Measurements from ENCODE around the gene HPSE2. TPM values are rescaled to one million over a fixed set of nuclear protein-coding genes. Genes with fewer than 3 reads are reported as not detected.

The HPSE2 gene
- total RNA-seq, 6 experiments from 2014 or later: 0.05 to 0.09 TPM; not detected in 4

DNA sequence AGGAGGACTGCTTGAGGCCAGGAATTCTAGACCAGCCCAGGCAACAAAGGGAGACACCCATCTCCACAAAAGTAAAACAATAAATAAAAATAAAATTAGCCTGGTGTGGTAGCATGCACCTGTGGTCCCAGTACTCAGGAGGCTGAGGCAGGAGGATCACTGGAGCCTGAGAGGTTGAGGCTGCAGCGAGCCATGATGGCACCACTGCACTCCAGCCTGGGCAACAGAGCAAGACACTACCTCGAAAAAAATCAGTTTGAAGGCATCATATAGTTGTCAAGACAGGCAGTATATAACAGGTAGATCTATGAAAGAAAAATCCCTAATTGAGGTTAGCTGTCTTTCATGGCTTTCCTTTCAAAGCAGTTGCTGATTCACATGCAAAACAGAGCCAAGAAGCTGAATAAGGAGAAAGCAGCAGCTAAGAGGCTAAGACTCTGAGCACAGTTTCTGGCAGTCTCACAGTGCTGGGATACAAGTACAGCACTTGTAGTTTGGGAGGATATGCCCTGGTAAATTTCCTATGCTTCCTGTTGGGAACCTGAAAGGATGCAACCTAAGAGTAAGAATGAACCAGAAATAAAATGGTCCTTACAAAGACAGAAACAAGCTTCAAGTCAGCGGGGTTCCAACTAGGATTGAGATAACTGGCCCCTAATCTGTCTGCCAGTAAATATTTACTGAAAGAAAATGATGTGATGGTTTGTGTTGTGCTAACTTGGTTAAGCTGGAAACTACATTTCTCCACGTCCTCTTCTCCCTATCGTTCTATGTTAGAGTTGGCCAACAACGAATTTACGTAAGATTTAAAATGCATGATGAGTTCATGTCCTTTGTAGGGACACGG, 420.4 kb downstream of the HPSE2 start:
- peaks cover 4% of the 10 kb centered on the region; the same call in 1 of the 2 replicates for H3K27me3 Mint-ChIP-seq (ENCODE audit: insufficient read depth)
- H3K4me1 Mint-ChIP-seq (ENCODE audit: low read depth): no peaks in the 10 kb centered on the region
- no peak overlapping the region for H3K27ac Mint-ChIP-seq
- H3K9me3 Mint-ChIP-seq: no peaks in the 10 kb centered on the region
- no peaks in the 10 kb centered on the region for H3K36me3 Mint-ChIP-seq (ENCODE audit: low read depth)
- no peak for TF ChIP-seq CTCF (IDR thresholded peaks at IDR 0.05)
- DNase-seq: no peak
- H3K4me3 Mint-ChIP-seq: no peak overlapping the region

DNA sequence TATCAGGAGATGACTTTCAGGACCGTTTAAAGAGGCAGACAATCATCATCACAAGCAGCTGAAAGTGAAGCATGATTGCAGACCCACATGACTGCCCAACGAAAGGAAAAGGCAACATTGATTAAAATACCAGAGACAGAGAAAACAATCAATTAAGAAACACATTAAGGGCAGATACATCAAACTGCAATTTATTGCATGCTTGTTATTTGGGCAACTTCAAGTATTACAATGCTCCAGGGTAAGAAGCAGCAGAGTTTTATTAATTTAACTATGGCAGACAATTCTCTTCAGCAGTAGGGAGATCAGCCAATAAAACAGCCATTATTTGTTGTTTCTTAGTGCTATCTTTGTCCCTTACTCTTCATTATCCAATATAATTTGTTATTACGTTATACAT, 421.2 kb downstream of the HPSE2 start:
- Mint-ChIP-seq H3K27ac (no peak overlapping the region), H3K4me1 (ENCODE audit: low read depth) (no peaks in the 10 kb centered on the region), H3K27me3 (ENCODE audit: insufficient read depth) (peaks cover 4% of the 10 kb centered on the region; the same call in 1 of the 2 replicates), H3K9me3 (no peaks in the 10 kb centered on the region), H3K36me3 (ENCODE audit: low read depth) (no peaks in the 10 kb centered on the region), H3K4me3 (no peak overlapping the region)
- no peak for TF ChIP-seq CTCF (IDR thresholded peaks at IDR 0.05)
- DNase-seq: no peak

- Mint-ChIP-seq H3K27ac (no peak overlapping the region), H3K36me3 (ENCODE audit: low read depth) (no peaks in the 10 kb centered on the region), H3K9me3 (no peaks in the 10 kb centered on the region), H3K4me3 (no peak overlapping the region), H3K27me3 (ENCODE audit: insufficient read depth) (peaks cover 7% of the 10 kb centered on the region; the same call in 1 of the 2 replicates), H3K4me1 (ENCODE audit: low read depth) (no peaks in the 10 kb centered on the region)
- no peak for TF ChIP-seq CTCF (IDR thresholded peaks at IDR 0.05)
- DNase-seq: no peak
Observed at GRCh38 chr10:98808282-98808892, 427.3 kb downstream of the HPSE2 start.

GRCh38 chr10:98800263-98800662, 435.4 kb downstream of the HPSE2 start:
- H3K27ac Mint-ChIP-seq: no peak overlapping the region
- no peak overlapping the region for H3K4me3 Mint-ChIP-seq
- DNase-seq: no peak
- no peaks in the 10 kb centered on the region for H3K4me1 Mint-ChIP-seq (ENCODE audit: low read depth)
- peaks cover 9% of the 10 kb centered on the region; the same call in 1 of the 2 replicates for H3K27me3 Mint-ChIP-seq (ENCODE audit: insufficient read depth)
- no peaks in the 10 kb centered on the region for H3K36me3 Mint-ChIP-seq (ENCODE audit: low read depth)
- H3K9me3 Mint-ChIP-seq: no peaks in the 10 kb centered on the region
- no peak for TF ChIP-seq CTCF (IDR thresholded peaks at IDR 0.05)

DNA sequence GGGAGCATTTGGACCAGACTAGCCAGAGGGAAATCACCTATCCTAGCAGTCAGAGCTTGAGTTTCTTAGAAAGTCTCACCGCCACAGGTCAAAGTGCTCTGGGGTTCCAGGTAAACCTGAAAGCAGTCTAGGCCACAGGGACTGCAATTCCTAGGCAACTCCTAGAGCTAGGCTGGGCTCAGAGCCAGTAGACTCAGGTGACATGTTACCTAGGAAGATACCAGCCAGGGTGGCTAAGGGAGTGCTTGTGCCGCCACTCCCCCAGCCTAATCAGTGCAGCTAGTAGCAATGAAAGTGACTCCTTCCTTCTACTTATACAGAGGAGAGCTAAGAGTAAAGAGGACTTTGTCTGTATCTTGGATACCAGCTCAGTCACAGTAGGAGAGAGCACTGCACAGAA, 440.2 kb downstream of the HPSE2 start:
- Mint-ChIP-seq H3K9me3 (no peaks in the 10 kb centered on the region), H3K27me3 (ENCODE audit: insufficient read depth) (peaks cover 9% of the 10 kb centered on the region; the same call in 1 of the 2 replicates), H3K36me3 (ENCODE audit: low read depth) (no peaks in the 10 kb centered on the region), H3K4me1 (ENCODE audit: low read depth) (no peaks in the 10 kb centered on the region), H3K4me3 (no peak overlapping the region), H3K27ac (no peak overlapping the region)
- TF ChIP-seq CTCF (IDR thresholded peaks at IDR 0.05): no peak
- no peak for DNase-seq
